Esophagus squamous epithelium (tissue), 5 donors: ENCODE results near the gene STXBP6. TPM values are rescaled to one million over a fixed set of nuclear protein-coding genes. Genes with fewer than 3 reads are reported as not detected.

Experiments used
- DNase-seq: peaks from one replicate; lab custom pipeline; 2025; lab: John Stamatoyannopoulos, UW
- H3K27ac ChIP-seq, 4 donors: fragments of 200-600 bp; sonication (generic); one replicate each; pipeline ENCODE4 v1.5.1; 2016 to 2019; ENCODE audit warnings: mild to moderate bottlenecking in 1 of 4
- H3K27me3 ChIP-seq, 4 donors: fragments of 200-600 bp; sonication (generic); 1 replicate in 3 of 4; 2 replicates in 1 of 4; pipeline versions ENCODE4 v1.5.1 to v1.6.0; 2017 to 2021; ENCODE audit warnings: antibody characterized with exemption in 1 of 4
- H3K36me3 ChIP-seq, 3 donors: fragments of 200-600 bp; sonication (generic); one replicate each; pipeline ENCODE4 v1.5.1; 2016 to 2019
- H3K4me1 ChIP-seq, 3 donors: fragments of 200-600 bp; sonication (generic); one replicate each; pipeline ENCODE4 v1.5.1; 2017 to 2019
- H3K4me3 ChIP-seq, 4 donors: fragments of 200-600 bp; sonication (generic); 1 replicate in 3 of 4; 2 replicates in 1 of 4; pipeline ENCODE4 v1.5.1; 2016 to 2019; ENCODE audit warnings: mild to moderate bottlenecking in 2 of 4, moderate library complexity in 1 of 4
- H3K9me3 ChIP-seq, 3 donors: fragments of 200-600 bp; sonication (generic); one replicate each; pipeline ENCODE4 v1.5.1; 2016 to 2019
- CTCF ChIP-seq, 6 experiments: fragments of 450-650 bp in 4 of 6; fragments of 200-600 bp in 2 of 6; sonication (generic) in 2 of 6; IDR thresholded peaks; one replicate each; pipeline ENCODE4 v1.5.1; 2016 to 2019; ENCODE audit warnings: antibody characterized with exemption in 6 of 6, mild to moderate bottlenecking in 4 of 6, moderate library complexity in 4 of 6
- POLR2A ChIP-seq, 4 donors: fragments of 450-650 bp; IDR thresholded peaks; one replicate each; pipeline ENCODE4 v1.6.1; 2017; ENCODE audit warnings: antibody characterized with exemption in 4 of 4, mild to moderate bottlenecking in 4 of 4, moderate library complexity in 3 of 4
- WGBS, 2 donors: methylation state at CpG; one replicate each; pipeline ENCODE4 v1.1.5; 2018; 5-methylcytosine and 5-hydroxymethylcytosine counted together
- intact Hi-C: fragments of 100-400 bp; cut with DNase I; formaldehyde crosslinking; loops from one replicate; pipeline ENCODE4 v1.15.0; 2022
- total RNA-seq, 4 donors: library from RNA; depleted of rRNA; stranded (reverse); fragments of >200 nt; gene quantifications; one replicate each; pipeline ENCODE4 v1.1.0, GENCODE V29; 2016
- donor health status: DM: yes; HTN: yes; CAD: no.

STXBP6 gene
- total RNA-seq, 4 donors from 2014 or later, result 1.2 to 9.7 (median 2.8) TPM

- H3K36me3 ChIP-seq, result no peaks in the 10 kb centered on the region
- TF ChIP-seq POLR2A (IDR thresholded peaks at IDR 0.05) (no peak), CTCF (IDR thresholded peaks at IDR 0.05) (no peak)
- no peak overlapping the region for H3K27ac ChIP-seq
- no peaks in the 10 kb centered on the region for H3K4me1 ChIP-seq
- no peak for DNase-seq
- H3K4me3 ChIP-seq, result no peak overlapping the region
- 54 to 75% methylated on average over 1 of the region's 1 CpG for WGBS, 2 donors
- H3K27me3 ChIP-seq, result no peaks in the 10 kb centered on the region
- no peaks in the 10 kb centered on the region for H3K9me3 ChIP-seq
- intact Hi-C loops, result no loop called here
Observed at GRCh38 chr14:25019892-25020291, 30.1 kb downstream of the STXBP6 start.

GRCh38 chr14:25017562-25017961, 32.4 kb downstream of the STXBP6 start:
- intact Hi-C loops, result no loop called here
- no peak overlapping the region for H3K27ac ChIP-seq

GRCh38 chr14:25015761-25016160, 34.2 kb downstream of the STXBP6 start:
- WGBS, 2 donors, result 96 to 100% methylated on average over 1 of the region's 1 CpG
- DNase-seq, result no peak
- Histone ChIP-seq H3K27ac (no peak overlapping the region), H3K27me3 (no peaks in the 10 kb centered on the region), H3K9me3 (no peaks in the 10 kb centered on the region), H3K36me3 (no peaks in the 10 kb centered on the region), H3K4me1 (no peaks in the 10 kb centered on the region), H3K4me3 (no peak overlapping the region)
- intact Hi-C loops, result no loop called here
- TF ChIP-seq POLR2A (IDR thresholded peaks at IDR 0.05), result no peak
- no peak for TF ChIP-seq CTCF (IDR thresholded peaks at IDR 0.05)

More at GRCh38 chr14:25017562-25017961, 32.4 kb downstream of the STXBP6 start:
- TF ChIP-seq CTCF (IDR thresholded peaks at IDR 0.05) (no peak), POLR2A (IDR thresholded peaks at IDR 0.05) (no peak)
- DNase-seq, result no peak
- no peaks in the 10 kb centered on the region for H3K9me3 ChIP-seq
- no peak overlapping the region for H3K4me3 ChIP-seq
- no peaks in the 10 kb centered on the region for H3K4me1 ChIP-seq
- H3K36me3 ChIP-seq, result no peaks in the 10 kb centered on the region
- no peaks in the 10 kb centered on the region for H3K27me3 ChIP-seq
- 76 to 89% methylated on average over 2 of the region's 2 CpGs for WGBS, 2 donors

- Histone ChIP-seq H3K27me3 (no peaks in the 10 kb centered on the region), H3K4me3 (no peak overlapping the region), H3K27ac (no peak overlapping the region), H3K4me1 (no peaks in the 10 kb centered on the region), H3K36me3 (no peaks in the 10 kb centered on the region), H3K9me3 (no peaks in the 10 kb centered on the region)
- DNase-seq, result no peak
- 46 to 50% methylated on average over 4 of the region's 4 CpGs for WGBS, 2 donors
- TF ChIP-seq CTCF (IDR thresholded peaks at IDR 0.05) (no peak), POLR2A (IDR thresholded peaks at IDR 0.05) (no peak)
- intact Hi-C loops, result no loop called here
Observed at GRCh38 chr14:25014440-25014839, 35.5 kb downstream of the STXBP6 start.

- Histone ChIP-seq H3K36me3 (no peaks in the 10 kb centered on the region), H3K27me3 (no peaks in the 10 kb centered on the region), H3K27ac (no peak overlapping the region), H3K4me1 (peaks cover 0 to 8% (median 0%) of the 10 kb centered on the region in 3 donors), H3K4me3 (no peak overlapping the region), H3K9me3 (no peaks in the 10 kb centered on the region)
- intact Hi-C loops, result no loop called here
- DNase-seq, result no peak
- no peak for TF ChIP-seq CTCF (IDR thresholded peaks at IDR 0.05)
- no peak for TF ChIP-seq POLR2A (IDR thresholded peaks at IDR 0.05)
- whole genome bisulfite sequencing, 2 donors, result 16 to 27% methylated on average over 1 of the region's 1 CpG
Observed at GRCh38 chr14:25011095-25011494, 38.9 kb downstream of the STXBP6 start.
